HG03575 (cell line): Measurements from ENCODE around the gene PTCD3.

Source experiments
- ATAC-seq: cut with Tn5 transposase; IDR thresholded peaks from one replicate; pipeline ENCODE4 v1.9.1; 2021; ENCODE audit not compliant: unreplicated experiment, insufficient number of reproducible peaks, low FRiP score; ENCODE audit errors: extremely low read depth

PTCD3 gene

DNA sequence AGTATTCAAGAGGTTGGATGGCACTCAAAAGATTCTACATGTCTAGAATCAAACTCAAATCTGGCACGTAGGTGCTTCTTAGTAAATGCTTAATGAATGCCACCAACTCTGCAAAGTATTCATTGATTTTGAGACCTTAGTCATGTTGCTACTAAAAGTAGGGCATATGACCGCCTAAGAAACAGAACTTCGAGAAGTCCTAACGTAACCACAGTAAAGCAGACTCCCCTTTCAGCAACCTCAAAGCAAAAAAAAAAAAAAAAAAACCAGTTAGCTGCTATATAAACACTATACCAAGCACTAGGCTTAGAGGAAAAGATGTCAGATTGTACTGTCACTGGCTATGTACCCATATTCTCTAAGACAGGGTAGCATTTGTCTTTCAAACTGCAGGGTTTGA is 33.9 kb downstream of the PTCD3 start:
- ATAC-seq = no peak

DNA sequence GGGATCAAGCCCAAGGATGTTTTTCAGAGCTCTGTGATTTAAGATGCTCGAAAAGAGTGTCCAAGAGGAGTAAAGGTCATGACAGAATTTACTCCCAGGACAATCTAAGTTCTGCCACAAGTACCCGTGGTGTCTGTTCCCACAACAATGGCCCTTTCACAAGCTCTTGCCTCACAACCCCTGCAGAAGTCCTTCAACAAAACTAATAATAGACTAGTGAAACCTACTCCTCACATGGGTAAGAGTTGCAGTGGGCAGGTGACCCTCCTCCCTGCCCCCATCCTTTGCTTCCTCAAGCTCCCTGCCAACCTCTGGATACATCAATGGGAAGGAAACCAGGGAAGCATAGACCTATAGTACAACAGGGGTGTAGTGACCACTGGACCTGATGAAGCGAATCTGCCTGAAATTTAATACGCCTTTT is 34.9 kb downstream of the PTCD3 start:
- ATAC-seq = no peak

DNA sequence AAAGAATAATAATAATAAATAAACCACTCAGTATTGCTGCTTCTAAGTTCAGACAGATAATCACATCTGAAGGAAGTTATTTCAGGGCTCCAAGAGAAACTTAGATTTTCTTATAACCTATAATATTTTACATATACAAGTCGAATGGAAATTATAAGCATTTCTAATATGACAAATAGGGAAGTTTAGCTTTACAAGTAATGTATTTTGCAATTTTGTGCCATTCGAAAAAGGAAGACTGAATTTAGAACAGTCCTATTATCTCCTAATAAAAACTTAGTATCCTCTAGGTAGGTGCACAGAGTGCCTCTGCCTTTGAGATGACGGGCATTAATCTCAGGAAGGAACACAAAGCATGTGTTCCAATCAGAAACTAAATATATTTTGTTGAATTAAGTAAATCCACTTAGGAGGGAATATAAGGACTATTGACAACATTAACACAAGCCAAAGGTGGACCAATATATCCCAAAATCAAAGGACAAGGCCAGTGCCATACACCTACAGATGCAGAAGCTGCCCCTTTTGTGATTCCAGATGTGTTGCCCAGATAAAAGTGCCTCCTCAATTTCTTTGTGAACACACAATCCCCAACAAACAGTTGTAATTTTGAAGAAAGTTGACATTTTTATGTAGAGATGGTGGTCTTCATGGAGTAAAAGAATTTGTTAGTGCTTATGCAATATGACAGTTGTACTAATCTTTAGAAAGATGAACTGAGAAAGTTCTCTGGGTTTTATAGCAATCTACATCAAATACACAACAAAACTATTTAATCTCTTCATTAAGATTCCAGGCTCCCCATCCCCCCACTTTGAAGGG is 36.6 kb downstream of the PTCD3 start:
- ATAC-seq = no peak

DNA sequence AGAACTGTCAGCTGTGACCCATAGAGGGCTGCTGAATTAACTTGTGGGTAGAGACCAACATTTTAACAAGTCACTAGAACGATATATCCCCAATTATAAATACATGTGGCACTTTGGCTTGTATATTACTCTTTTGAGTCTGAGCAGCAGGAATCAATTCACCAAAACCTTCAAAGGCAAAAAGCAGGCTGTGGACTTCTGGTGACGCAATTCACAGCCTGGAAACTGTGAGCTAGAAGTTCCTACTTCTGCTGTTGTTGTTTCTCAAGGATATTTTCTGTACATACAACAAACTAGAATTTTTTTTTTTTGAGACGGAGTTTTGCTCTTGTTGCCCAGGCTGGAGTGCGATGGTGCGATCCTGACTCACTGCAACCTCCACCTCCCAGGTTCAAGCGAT is 37.3 kb downstream of the PTCD3 start:
- ATAC-seq = no peak

DNA sequence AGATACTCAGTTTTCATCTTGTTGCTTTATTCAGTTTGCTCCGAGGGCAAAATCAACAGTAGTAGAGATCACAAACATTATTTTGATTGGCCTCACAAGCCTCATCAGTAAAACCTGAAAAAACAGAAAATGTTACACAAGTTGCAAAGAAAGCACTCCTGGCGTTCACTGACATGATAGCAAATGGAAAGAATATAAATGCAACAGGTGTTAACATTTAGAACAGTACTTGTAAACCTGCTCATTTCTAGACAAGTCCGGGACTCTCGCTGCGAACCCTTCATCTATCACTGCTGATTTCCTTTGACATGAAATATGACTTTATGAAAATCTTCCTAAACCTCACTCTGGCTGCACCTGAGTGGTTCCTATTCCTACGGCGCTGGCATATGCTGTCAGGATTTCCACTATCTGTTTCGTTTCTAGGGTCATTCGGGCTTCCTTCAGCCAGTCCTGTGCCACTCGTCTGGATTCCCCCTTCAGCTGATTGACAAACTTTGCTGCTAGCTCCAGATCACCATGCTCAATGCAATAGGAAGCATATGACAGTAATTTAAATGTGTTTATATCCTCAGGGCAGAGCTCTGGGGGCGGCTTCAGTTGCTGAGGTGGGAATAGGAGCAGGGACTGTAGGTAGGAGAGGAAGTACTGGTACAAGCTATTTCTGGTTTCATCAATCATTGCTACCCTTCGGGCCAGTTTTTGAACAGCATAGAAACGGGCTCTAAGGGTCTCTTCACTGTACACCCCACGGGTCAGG is 38.1 kb downstream of the PTCD3 start:
- no peak for ATAC-seq

DNA sequence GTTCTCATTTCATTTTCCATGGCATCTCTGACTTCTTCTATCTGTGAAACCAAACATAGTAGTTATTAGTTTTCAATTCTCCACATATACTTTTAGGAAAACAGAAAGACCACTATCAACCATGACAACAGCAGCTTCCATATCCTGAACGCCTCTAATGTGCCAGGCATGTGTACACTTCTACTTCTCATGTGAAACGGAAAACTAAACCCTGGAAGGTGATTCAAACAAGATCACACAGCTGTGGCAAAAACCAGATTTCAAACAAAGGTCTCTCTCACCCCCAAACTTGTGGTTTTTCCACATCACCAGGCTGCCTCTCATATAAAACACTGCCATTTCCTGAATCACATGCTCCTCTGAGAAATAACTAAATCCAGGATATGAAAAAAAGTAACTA is 41.8 kb downstream of the PTCD3 start:
- ATAC-seq = no peak

DNA sequence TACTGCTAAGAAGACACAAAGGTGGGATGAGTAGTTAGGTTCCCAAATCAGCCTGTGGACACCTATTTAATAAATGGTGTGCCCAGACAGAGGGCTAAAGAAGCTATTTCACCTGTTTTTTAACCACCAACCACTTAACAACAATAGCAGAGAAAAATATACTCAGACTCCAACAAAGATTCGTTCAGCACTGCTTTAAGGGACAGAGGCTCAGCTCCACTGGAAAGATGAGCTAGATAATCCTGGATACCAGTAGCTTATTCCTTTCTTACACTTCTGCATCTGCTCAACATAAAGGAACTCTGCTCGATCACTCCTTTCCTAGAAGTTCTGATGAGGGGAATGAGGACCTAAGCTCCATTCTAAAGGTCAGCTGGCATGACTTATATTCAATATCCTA is 44.5 kb downstream of the PTCD3 start:
- ATAC-seq = no peak

DNA sequence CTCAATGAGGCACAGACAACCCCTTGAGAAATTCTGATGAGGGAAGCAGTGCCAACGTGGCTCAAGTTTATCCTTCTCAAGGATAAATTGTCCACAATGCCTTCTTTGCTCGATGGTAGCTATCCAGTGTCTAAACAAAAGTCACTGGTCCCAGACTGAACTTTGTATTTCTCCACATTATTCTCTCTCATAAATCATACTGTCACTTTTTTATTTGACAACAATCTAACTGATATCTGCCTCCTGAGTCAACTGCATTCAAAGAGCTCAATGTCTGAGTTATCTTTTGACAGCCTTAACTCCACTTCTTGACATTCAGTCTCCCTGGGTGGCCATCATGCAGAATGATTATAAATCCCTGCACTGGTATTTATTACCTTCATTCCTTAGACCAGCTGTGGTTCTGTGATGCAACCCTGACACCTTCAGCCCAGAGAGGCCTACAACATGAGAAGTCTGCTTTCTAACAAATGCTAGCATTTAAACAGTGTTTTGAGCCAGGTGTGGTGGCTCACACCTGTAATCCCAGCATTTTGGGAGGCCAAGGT is 51.0 kb downstream of the PTCD3 start:
- ATAC-seq = no peak

DNA sequence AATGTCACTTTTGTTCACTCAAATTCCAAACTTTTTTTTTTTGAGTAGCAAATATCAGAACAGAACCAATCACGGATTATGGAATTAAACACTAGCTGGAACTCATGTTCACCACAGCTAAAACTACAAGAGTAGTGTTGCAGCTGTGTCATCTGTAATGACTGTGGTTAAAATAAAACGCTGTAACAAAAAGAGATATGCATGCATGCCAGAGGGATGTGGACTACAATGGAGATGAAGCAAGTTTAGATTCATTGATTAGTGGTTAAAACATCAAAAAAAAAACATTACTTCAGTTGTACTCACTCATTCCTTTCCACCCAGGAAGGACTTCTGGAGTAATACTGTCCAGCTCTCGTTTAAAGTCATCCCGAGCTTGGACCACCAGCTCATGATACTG is 52.3 kb downstream of the PTCD3 start:
- no peak for ATAC-seq

DNA sequence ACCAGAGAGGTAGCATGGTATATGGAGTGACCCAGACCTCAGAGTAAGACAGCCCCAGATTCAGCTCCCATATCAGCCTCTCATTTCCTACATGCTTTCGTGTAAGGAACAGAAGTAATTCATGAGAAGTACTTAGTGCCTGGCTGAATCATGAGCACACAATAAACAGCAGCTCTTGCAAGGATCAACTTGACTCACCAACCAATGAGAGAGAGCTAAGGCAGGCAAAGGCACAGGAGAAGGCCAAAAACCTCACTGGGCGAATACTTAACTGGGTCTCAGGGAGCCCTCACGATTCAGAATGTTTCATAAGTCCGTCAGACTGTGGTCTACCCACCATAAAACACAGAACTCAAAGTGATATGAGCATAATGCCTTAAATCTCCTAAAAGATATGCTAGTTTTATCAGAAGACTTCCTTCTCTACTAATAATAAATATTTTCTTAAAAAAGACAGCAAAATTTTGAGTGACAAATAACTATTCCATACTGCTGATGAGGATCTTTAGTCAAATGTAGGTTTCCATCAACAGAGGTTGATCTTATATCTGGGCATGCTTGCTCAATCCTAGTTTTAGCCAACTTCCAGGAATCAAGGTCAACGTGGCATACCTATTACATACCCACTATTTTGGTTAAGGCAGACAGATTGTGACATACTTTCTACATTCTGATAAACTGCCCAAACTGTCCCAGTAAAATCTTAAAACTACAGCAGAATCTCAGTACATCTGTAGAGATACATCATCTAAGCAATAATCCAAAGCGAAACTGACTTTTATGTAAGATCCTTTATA is 54.3 kb downstream of the PTCD3 start:
- no peak for ATAC-seq

DNA sequence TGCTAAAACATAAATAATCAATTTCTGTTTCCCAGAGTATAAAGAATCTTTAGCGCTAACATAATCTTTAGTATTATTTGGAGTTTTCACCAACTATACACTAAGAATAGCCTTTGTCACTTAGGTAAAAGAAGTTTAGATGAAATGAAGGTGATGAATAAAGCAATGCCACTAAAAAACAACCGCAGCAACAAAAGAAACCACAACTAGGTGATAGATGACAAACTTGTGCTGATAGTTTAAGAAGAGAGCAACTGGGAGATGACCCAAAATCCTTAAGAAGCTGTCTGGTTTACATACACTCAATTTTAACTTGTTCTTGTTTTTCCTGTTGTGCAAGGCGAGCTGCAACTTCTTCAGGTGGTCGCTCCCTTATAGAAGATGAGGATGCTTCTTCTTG is 64.4 kb downstream of the PTCD3 start:
- ATAC-seq = no peak

DNA sequence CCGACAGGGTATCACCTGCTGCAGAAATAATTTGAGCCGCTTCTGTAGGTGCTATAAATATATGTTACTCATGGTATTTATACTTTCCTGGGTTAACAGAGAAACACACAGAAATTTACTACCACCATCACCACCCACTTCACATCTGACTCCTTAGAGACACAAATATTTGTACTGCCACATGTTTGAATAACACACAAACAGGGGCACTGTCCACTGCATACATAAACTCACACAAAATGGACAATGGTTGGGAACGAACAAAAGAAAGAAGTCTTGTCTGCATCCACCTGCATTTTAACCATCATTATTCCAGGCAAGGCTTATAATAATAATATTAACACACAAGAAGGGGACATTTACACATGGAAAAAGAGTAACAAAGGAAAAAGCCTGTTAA is 65.3 kb downstream of the PTCD3 start:
- no peak for ATAC-seq

DNA sequence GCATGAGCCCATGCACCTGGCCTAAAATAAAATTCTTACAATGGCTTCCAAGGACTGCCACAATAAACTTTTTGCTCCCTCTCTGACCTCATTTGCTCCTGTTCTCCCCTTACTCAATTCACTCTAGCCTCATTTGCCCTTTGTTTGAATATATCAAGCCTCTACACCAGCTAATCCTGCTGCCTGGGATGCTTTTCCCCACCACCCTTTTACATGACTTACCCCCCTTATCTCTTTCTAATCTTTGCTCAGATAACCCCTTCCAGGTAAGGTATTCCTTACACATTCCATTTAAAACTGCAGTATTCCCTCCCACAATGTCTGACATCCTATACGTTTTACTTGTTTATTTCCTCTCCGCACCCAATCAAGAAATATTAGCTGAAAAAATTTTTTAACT is 66.6 kb downstream of the PTCD3 start:
- ATAC-seq = no peak

DNA sequence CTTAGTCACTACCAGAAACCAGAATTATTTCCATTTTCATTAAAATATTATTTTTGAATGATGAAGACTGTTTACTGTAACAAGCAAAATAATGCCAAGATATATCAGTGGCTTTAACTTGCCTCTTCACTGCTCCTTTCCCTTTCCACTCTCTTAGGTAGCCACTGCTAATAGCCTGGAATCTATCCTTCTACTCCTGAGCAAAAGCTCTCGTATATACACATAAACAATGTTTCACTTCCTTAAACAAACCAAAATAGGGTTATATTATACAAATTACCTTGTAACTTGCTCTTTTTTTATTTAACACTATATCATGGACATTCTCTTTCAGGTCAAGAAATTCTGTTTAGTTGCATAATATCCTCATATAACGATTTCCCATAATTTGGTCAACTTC is 68.4 kb downstream of the PTCD3 start:
- ATAC-seq = no peak

DNA sequence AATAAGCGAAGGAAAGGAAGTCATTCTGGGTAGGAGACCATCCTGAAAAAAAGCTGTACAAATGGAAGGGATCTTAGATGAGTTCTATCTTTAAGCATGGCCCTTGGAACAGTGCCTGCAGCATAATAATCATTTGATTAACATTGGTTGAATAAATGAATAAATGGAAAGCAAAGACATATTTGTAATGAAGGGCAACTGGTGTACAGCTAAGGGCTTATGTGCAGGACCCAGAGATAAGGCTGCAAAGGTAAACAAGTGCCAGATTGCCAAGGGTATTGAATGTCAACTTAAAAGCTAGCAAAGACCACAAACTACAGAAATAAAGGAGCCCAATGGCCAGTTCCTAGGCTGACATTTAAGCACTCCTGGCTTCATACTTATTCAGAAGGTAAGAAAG is 69.8 kb downstream of the PTCD3 start:
- ATAC-seq = no peak

DNA sequence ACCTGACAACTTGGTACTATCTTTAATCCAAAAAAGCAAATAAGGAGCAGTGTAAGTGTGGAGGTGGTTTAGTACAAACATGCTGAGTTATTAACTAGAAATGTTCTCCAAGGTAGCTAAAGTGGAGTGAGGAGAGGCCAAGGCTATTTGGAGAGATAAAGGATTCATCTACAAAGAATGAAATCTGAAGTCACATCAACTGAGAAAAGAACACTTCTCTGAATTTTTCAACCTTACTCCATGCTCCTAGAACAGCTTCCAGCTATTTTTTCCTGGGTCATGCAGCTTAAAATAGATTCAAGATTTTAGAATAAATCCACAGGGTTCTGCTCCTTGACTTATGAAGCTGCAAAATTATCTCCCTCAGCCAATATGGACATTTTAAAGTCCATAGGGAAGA is 70.6 kb downstream of the PTCD3 start:
- no peak for ATAC-seq

DNA sequence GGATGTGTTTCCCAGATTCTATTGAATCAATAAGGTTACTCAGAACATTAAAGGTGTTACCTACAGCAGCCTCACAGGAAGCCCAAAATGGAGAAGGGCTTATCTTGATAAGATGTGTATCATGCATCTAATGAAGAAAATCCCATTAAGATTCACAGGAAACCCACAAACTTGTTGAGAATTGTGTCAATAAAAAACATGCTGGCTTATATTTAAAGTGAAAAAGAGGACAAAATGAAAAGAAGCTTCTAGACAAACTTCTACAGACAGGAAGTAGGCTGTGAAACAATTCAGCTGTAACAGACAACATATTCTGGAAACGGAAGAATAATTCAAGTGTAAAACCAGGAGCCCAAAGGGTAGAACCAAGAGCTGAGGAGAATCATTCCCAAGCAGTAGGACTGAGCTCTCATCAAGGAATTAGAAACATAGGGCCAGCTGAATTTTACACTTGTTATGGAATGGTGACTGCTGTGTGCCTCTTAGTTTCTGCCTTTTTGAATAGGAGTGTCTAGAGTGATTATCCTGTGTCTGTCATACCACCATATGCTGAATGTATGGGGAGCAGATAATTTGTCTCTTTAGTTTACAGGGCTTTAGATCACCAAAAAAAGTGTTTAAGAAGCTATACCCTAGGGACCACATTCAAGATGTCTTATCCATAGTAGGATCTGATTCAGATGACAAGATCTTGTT is 79.6 kb downstream of the PTCD3 start:
- ATAC-seq = no peak

DNA sequence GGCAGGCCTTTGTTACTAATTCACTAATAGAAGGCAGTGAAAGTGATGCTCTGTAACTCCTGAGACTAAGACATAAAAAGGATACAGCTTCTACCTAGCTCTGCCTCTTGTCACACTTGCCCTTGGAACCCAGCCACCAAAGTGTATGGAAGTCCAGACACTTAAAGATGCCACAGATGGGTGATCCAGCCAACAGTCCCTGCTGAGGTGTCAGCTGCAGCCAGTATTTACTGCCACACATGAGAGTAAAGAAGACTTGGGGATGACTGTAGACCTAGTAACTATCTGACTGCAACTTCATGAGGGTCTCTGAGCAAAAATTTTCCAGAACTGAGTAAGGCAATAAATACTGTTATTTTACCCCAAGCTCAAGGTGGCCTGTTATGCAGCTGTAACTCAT is 80.4 kb downstream of the PTCD3 start:
- ATAC-seq = no peak
